ENCODE results near the gene AGAP1.

The AGAP1 gene

DNA sequence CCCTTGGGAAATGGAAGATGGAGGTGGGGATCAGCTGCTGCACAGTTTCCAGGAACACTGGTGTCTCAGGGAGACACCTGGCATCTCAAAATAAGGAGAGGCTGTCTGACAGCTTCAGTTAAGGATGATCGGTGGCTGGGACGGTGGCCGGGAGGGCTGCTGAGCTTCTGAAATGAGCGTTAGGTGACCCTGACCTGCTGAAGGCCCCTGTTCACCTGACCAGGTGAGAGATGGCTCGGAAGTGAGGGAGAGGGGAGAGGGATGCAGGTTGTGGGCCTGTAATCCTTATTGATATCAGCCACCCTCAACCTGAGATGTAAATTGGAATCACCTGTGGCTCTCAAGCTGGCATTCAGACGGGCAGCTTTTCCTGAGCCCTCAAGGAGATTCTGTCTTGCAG lies 99.0 kb downstream of the AGAP1 start:
- Histone ChIP-seq H3K36me3 (ENCODE audit: control insufficient read depth in 2 of 2, insufficient read depth in 2 of 2, low read length in 2 of 2) (peaks cover 0 to 3% of the 10 kb centered on the region in 2 donors), H3K9ac (ENCODE audit: low read depth in 1 of 2, low read length in 2 of 2) (no peak overlapping the region), H3K27me3 (ENCODE audit: control insufficient read depth in 2 of 2, insufficient read depth in 2 of 2, low read length in 2 of 2) (no peaks in the 10 kb centered on the region), H3K4me1 (ENCODE audit: control insufficient read depth in 2 of 2, insufficient read depth in 2 of 2, low read length in 2 of 2) (no peaks in the 10 kb centered on the region), H3K4me3 (ENCODE audit: low read length in 2 of 2) (no peak overlapping the region), H3K27ac (ENCODE audit: low read depth in 2 of 2, low read length in 2 of 2) (no peak overlapping the region), H3K9me3 (ENCODE audit: control insufficient read depth in 2 of 2, low read length in 2 of 2) (no peaks in the 10 kb centered on the region)

GRCh38 chr2:235594041-235594440 lies 100.2 kb downstream of the AGAP1 start:
- H3K9ac ChIP-seq (ENCODE audit: low read depth in 1 of 2, low read length in 2 of 2), result no peak overlapping the region

GRCh38 chr2:235594964-235595363 lies 101.1 kb downstream of the AGAP1 start:
- Histone ChIP-seq H3K4me3 (ENCODE audit: low read length in 2 of 2) (no peak overlapping the region), H3K27me3 (ENCODE audit: control insufficient read depth in 2 of 2, insufficient read depth in 2 of 2, low read length in 2 of 2) (no peaks in the 10 kb centered on the region), H3K27ac (ENCODE audit: low read depth in 2 of 2, low read length in 2 of 2) (no peak overlapping the region), H3K9me3 (ENCODE audit: control insufficient read depth in 2 of 2, low read length in 2 of 2) (no peaks in the 10 kb centered on the region), H3K9ac (ENCODE audit: low read depth in 1 of 2, low read length in 2 of 2) (peak overlapping the region in 1 of 2 donors; percentile 19), H3K36me3 (ENCODE audit: control insufficient read depth in 2 of 2, insufficient read depth in 2 of 2, low read length in 2 of 2) (peaks cover 0 to 3% of the 10 kb centered on the region in 2 donors), H3K4me1 (ENCODE audit: control insufficient read depth in 2 of 2, insufficient read depth in 2 of 2, low read length in 2 of 2) (no peaks in the 10 kb centered on the region)

More at GRCh38 chr2:235594041-235594440, 100.2 kb downstream of the AGAP1 start:
- H3K36me3 ChIP-seq (ENCODE audit: control insufficient read depth in 2 of 2, insufficient read depth in 2 of 2, low read length in 2 of 2), result peaks cover 0 to 3% of the 10 kb centered on the region in 2 donors
- no peaks in the 10 kb centered on the region for H3K4me1 ChIP-seq (ENCODE audit: control insufficient read depth in 2 of 2, insufficient read depth in 2 of 2, low read length in 2 of 2)
- H3K4me3 ChIP-seq (ENCODE audit: low read length in 2 of 2), result no peak overlapping the region
- H3K9me3 ChIP-seq (ENCODE audit: control insufficient read depth in 2 of 2, low read length in 2 of 2), result no peaks in the 10 kb centered on the region
- no peak overlapping the region for H3K27ac ChIP-seq (ENCODE audit: low read depth in 2 of 2, low read length in 2 of 2)
- no peaks in the 10 kb centered on the region for H3K27me3 ChIP-seq (ENCODE audit: control insufficient read depth in 2 of 2, insufficient read depth in 2 of 2, low read length in 2 of 2)

GRCh38 chr2:235595422-235596010 lies 101.7 kb downstream of the AGAP1 start:
- no peak overlapping the region for H3K4me3 ChIP-seq (ENCODE audit: low read length in 2 of 2)
- H3K4me1 ChIP-seq (ENCODE audit: control insufficient read depth in 2 of 2, insufficient read depth in 2 of 2, low read length in 2 of 2), result no peaks in the 10 kb centered on the region
- no peak overlapping the region for H3K27ac ChIP-seq (ENCODE audit: low read depth in 2 of 2, low read length in 2 of 2)
- H3K36me3 ChIP-seq (ENCODE audit: control insufficient read depth in 2 of 2, insufficient read depth in 2 of 2, low read length in 2 of 2), result peaks cover 0 to 3% of the 10 kb centered on the region in 2 donors
- H3K9me3 ChIP-seq (ENCODE audit: control insufficient read depth in 2 of 2, low read length in 2 of 2), result no peaks in the 10 kb centered on the region
- H3K27me3 ChIP-seq (ENCODE audit: control insufficient read depth in 2 of 2, insufficient read depth in 2 of 2, low read length in 2 of 2), result no peaks in the 10 kb centered on the region
- H3K9ac ChIP-seq (ENCODE audit: low read depth in 1 of 2, low read length in 2 of 2), result peak overlapping the region in 1 of 2 donors; percentile 19

- no peaks in the 10 kb centered on the region for H3K4me1 ChIP-seq (ENCODE audit: control insufficient read depth in 2 of 2, insufficient read depth in 2 of 2, low read length in 2 of 2)
- no peaks in the 10 kb centered on the region for H3K9me3 ChIP-seq (ENCODE audit: control insufficient read depth in 2 of 2, low read length in 2 of 2)
- H3K9ac ChIP-seq (ENCODE audit: low read depth in 1 of 2, low read length in 2 of 2), result no peak overlapping the region
- H3K27ac ChIP-seq (ENCODE audit: low read depth in 2 of 2, low read length in 2 of 2), result no peak overlapping the region
- H3K4me3 ChIP-seq (ENCODE audit: low read length in 2 of 2), result no peak overlapping the region
- no peaks in the 10 kb centered on the region for H3K27me3 ChIP-seq (ENCODE audit: control insufficient read depth in 2 of 2, insufficient read depth in 2 of 2, low read length in 2 of 2)
- H3K36me3 ChIP-seq (ENCODE audit: control insufficient read depth in 2 of 2, insufficient read depth in 2 of 2, low read length in 2 of 2), result peaks cover 0 to 3% of the 10 kb centered on the region in 2 donors
Observed at GRCh38 chr2:235596272-235596671, 102.4 kb downstream of the AGAP1 start.

GRCh38 chr2:235597081-235597615 lies 103.3 kb downstream of the AGAP1 start:
- Histone ChIP-seq H3K9me3 (ENCODE audit: control insufficient read depth in 2 of 2, low read length in 2 of 2) (no peaks in the 10 kb centered on the region), H3K9ac (ENCODE audit: low read depth in 1 of 2, low read length in 2 of 2) (no peak overlapping the region), H3K27ac (ENCODE audit: low read depth in 2 of 2, low read length in 2 of 2) (no peak overlapping the region), H3K27me3 (ENCODE audit: control insufficient read depth in 2 of 2, insufficient read depth in 2 of 2, low read length in 2 of 2) (no peaks in the 10 kb centered on the region), H3K36me3 (ENCODE audit: control insufficient read depth in 2 of 2, insufficient read depth in 2 of 2, low read length in 2 of 2) (peaks cover 0 to 3% of the 10 kb centered on the region in 2 donors), H3K4me1 (ENCODE audit: control insufficient read depth in 2 of 2, insufficient read depth in 2 of 2, low read length in 2 of 2) (no peaks in the 10 kb centered on the region), H3K4me3 (ENCODE audit: low read length in 2 of 2) (no peak overlapping the region)

DNA sequence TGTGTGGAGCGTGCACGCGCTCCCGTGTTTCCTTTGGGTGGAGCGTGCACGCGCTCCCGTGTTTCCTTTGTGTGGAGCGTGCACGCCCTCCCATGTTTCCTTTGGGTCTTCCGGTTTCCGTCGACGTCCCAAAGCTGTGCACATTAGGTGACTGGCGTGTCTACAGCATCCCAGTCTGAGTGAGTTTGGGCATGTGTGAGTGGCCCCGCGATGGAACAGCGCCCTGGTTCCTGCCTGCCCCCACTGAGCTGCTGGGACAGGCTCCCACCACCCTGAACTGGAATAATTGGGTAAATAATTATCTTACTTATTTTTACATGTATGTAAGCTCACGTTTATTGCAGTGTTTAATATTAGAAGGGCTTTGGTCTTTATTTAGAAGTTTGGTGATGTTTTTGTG lies 104.2 kb downstream of the AGAP1 start:
- Histone ChIP-seq H3K4me3 (ENCODE audit: low read length in 2 of 2) (no peak overlapping the region), H3K27ac (ENCODE audit: low read depth in 2 of 2, low read length in 2 of 2) (no peak overlapping the region), H3K4me1 (ENCODE audit: control insufficient read depth in 2 of 2, insufficient read depth in 2 of 2, low read length in 2 of 2) (no peaks in the 10 kb centered on the region), H3K27me3 (ENCODE audit: control insufficient read depth in 2 of 2, insufficient read depth in 2 of 2, low read length in 2 of 2) (no peaks in the 10 kb centered on the region), H3K9me3 (ENCODE audit: control insufficient read depth in 2 of 2, low read length in 2 of 2) (no peaks in the 10 kb centered on the region), H3K36me3 (ENCODE audit: control insufficient read depth in 2 of 2, insufficient read depth in 2 of 2, low read length in 2 of 2) (peaks cover 0 to 3% of the 10 kb centered on the region in 2 donors), H3K9ac (ENCODE audit: low read depth in 1 of 2, low read length in 2 of 2) (no peak overlapping the region)

DNA sequence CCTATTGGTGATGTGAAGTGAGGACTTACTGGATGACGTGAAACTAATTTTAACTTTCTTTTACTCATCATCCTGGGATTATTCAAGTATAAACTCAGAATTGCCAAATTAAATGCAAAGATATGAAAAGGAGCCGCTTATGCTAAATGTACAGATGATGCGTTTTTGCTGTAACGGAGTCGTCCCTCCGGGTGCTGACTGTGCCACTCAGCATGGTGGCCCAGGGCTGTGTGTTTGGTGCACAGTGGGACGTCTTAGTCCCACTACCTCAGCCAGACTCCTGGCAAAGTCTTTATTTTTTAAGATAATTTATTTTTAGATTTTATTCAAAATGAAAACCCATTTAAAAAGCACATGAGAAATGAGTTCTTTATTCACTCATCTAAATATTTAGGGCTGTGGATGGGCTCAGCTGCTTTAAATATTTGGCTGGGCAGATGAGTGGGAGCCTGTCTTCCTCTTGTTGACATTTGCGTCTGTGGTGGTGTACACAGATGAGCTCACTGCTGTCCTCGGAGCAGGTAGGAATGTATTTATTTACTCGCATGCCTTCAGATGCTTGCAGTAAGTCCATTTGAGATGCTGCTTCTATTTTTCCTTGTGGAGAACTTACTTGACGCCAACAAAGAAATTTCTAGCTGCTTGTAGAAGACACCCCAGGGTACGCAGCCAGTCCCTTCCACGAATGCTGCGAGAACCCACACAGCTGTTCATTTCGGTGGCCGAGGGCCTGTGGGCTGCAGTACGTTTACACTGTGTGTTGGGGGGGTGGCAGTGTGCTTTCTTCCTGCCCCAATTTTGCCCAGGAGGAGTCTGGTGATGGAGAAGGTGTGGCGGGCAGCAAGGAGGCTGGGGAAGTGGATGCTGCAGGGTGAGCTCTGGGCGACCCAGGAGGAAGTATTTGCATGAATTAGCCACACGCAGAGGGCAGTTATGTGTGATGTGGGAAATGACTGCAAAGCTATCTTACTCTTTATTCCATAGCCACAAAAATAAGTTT lies 105.0 kb downstream of the AGAP1 start:
- Histone ChIP-seq H3K27me3 (ENCODE audit: control insufficient read depth in 2 of 2, insufficient read depth in 2 of 2, low read length in 2 of 2) (no peaks in the 10 kb centered on the region), H3K9me3 (ENCODE audit: control insufficient read depth in 2 of 2, low read length in 2 of 2) (no peaks in the 10 kb centered on the region), H3K27ac (ENCODE audit: low read depth in 2 of 2, low read length in 2 of 2) (no peak overlapping the region), H3K9ac (ENCODE audit: low read depth in 1 of 2, low read length in 2 of 2) (no peak overlapping the region), H3K4me1 (ENCODE audit: control insufficient read depth in 2 of 2, insufficient read depth in 2 of 2, low read length in 2 of 2) (no peaks in the 10 kb centered on the region), H3K4me3 (ENCODE audit: low read length in 2 of 2) (no peak overlapping the region), H3K36me3 (ENCODE audit: control insufficient read depth in 2 of 2, insufficient read depth in 2 of 2, low read length in 2 of 2) (peaks cover 0 to 3% of the 10 kb centered on the region in 2 donors)

- Histone ChIP-seq H3K27ac (ENCODE audit: low read depth in 2 of 2, low read length in 2 of 2) (no peak overlapping the region), H3K9ac (ENCODE audit: low read depth in 1 of 2, low read length in 2 of 2) (no peak overlapping the region), H3K9me3 (ENCODE audit: control insufficient read depth in 2 of 2, low read length in 2 of 2) (no peaks in the 10 kb centered on the region)
Observed at GRCh38 chr2:235599596-235600338, 105.9 kb downstream of the AGAP1 start.

More at GRCh38 chr2:235599596-235600338, 105.9 kb downstream of the AGAP1 start:
- Histone ChIP-seq H3K4me3 (ENCODE audit: low read length in 2 of 2) (no peak overlapping the region), H3K36me3 (ENCODE audit: control insufficient read depth in 2 of 2, insufficient read depth in 2 of 2, low read length in 2 of 2) (peaks cover 0 to 3% of the 10 kb centered on the region in 2 donors), H3K27me3 (ENCODE audit: control insufficient read depth in 2 of 2, insufficient read depth in 2 of 2, low read length in 2 of 2) (no peaks in the 10 kb centered on the region), H3K4me1 (ENCODE audit: control insufficient read depth in 2 of 2, insufficient read depth in 2 of 2, low read length in 2 of 2) (no peaks in the 10 kb centered on the region)

Measured in mucosa of rectum (tissue), 2 donors.